Progenitor cell of endocrine pancreas (in vitro differentiated cells): ENCODE measurements around the gene RNF208. TPM values are rescaled to one million over a fixed set of nuclear protein-coding genes. Genes with fewer than 3 reads are reported as not detected.
"Not testable (repeated sequence)": the region's sequence is repeated elsewhere in the genome, so short reads cannot be mapped to it uniquely, and the experiment has no call there.

ENCODE experiments used
- DNase-seq: peaks from one replicate; pipeline ENCODE4 v3.0.0; 2021; ENCODE audit warnings: low spot score; ENCODE audit not compliant: unreplicated experiment
- H3K27ac Mint-ChIP-seq: 2 replicates; pipeline ENCODE4 v1.8.0; 2021; ENCODE audit warnings: mild to moderate bottlenecking, moderate library complexity, mixed read lengths
- H3K27me3 Mint-ChIP-seq: 2 replicates; pipeline ENCODE4 v1.8.0; 2021; ENCODE audit warnings: mixed read lengths
- H3K36me3 Mint-ChIP-seq: 2 replicates; pipeline ENCODE4 v1.8.0; 2022; ENCODE audit warnings: mixed read lengths; ENCODE audit not compliant: insufficient read depth
- H3K4me1 Mint-ChIP-seq: 2 replicates; pipeline ENCODE4 v1.8.0; 2021; ENCODE audit warnings: low read depth, mixed read lengths
- H3K4me3 Mint-ChIP-seq: 2 replicates; pipeline ENCODE4 v1.8.0; 2021; ENCODE audit warnings: low read depth, mild to moderate bottlenecking, moderate library complexity, mixed read lengths
- H3K9me3 Mint-ChIP-seq: 2 replicates; pipeline ENCODE4 v1.8.0; 2021; ENCODE audit warnings: low read depth, mixed read lengths
- total RNA-seq: library from RNA; stranded (reverse); gene quantifications from 2 replicates; pipeline ENCODE4 v1.2.1, GENCODE V29; 2021
- TF ChIP-seq, protein P1 (sequence below): fragments of 200-600 bp; sonication (generic); IDR thresholded peaks from one replicate; pipeline ENCODE4 v1.5.0; 2021; ENCODE audit warnings: antibody characterized with exemption, mild to moderate bottlenecking; ENCODE audit not compliant: unreplicated experiment

Gene RNF208
- total RNA-seq, 1 donor from 2014 or later = 25.7 TPM

DNA sequence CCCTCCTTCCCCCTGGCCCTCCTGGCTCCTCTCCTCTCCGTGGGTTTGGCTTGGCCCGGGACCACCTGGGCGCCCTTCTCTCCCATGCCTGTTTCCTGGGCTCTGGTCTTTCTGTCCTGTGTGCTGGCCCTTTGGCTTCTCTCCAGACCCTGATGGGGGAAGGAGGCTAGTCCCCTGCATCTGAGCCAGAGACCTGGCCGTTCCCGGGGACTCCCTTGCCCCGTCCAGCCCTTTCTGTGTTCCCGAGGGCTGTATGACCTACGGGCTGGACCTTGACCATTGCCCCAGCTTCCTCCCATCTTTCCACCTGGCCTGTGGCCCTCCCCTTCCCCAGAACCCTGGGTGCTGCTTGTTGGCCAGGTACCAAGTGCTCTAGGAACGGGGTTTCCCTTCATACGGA, 41.5 kb upstream of the RNF208 start:
- no peaks in the 10 kb centered on the region for H3K9me3 Mint-ChIP-seq
- H3K27ac Mint-ChIP-seq = no peak overlapping the region
- H3K4me3 Mint-ChIP-seq = no peak overlapping the region

DNA sequence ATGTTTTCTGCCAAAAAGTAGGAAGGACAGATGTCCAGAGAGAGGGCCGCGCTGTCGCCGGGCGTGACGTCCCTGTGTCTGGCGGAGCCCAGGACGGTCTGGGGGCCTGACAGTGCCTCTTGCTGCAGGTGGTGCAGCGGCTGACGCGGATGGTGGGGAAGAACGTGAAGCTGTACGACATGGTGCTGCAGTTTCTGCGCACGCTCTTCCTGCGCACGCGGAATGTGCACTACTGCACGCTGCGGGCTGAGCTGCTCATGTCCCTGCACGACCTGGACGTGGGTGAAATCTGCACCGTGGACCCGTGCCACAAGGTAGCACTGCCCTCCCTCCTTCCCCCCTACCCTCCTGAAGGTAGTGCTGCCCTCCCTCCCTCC, 40.9 kb upstream of the RNF208 start:
- TF ChIP-seq, protein P1, sequence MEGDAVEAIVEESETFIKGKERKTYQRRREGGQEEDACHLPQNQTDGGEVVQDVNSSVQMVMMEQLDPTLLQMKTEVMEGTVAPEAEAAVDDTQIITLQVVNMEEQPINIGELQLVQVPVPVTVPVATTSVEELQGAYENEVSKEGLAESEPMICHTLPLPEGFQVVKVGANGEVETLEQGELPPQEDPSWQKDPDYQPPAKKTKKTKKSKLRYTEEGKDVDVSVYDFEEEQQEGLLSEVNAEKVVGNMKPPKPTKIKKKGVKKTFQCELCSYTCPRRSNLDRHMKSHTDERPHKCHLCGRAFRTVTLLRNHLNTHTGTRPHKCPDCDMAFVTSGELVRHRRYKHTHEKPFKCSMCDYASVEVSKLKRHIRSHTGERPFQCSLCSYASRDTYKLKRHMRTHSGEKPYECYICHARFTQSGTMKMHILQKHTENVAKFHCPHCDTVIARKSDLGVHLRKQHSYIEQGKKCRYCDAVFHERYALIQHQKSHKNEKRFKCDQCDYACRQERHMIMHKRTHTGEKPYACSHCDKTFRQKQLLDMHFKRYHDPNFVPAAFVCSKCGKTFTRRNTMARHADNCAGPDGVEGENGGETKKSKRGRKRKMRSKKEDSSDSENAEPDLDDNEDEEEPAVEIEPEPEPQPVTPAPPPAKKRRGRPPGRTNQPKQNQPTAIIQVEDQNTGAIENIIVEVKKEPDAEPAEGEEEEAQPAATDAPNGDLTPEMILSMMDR = no peak
- H3K36me3 Mint-ChIP-seq = peaks cover 11% of the 10 kb centered on the region

More for the DNA sequence above, 41.5 kb upstream of the RNF208 start:
- no peaks in the 10 kb centered on the region for H3K4me1 Mint-ChIP-seq
- H3K36me3 Mint-ChIP-seq = peaks cover 11% of the 10 kb centered on the region
- no peak for DNase-seq
- TF ChIP-seq, protein P1 = no peak
- H3K27me3 Mint-ChIP-seq = no peaks in the 10 kb centered on the region

DNA sequence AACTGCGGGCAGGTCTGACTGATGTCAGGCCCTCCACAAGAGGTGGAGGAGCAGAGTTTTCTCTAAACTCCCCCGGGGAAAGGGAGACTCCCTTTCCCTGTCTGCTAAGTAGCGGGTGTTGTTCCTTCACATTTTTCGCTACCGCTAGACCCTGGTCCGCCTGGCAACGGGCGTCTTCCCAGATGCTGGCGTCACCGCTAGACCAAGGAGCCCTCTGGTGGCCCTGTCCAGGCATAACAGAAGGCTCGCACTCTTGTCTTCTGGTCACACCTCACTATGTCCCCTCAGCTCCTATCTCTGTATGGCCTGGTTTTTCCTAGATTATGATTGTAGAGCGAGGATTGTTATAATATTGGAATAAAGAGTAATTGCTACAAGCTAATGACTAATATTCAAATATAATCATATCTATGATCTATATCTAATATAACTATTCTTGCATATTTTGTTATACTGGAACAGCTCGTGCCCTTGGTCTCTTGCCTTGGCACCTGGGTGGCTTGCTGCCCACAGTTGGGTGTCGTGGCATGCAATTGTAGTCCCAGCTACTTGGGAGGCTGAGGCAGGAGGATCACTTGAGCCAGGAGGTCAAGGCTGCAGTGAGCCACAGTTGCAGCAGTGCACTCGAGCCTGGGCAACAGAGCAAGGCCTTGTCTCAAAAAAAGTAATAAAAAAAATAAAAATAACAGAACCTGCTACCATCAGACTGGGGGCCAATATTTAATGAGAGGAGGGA, 40.3 kb upstream of the RNF208 start:
- not testable (repeated sequence) for H3K27me3 Mint-ChIP-seq, DNase-seq, H3K27ac Mint-ChIP-seq, H3K4me3 Mint-ChIP-seq, H3K36me3 Mint-ChIP-seq, H3K9me3 Mint-ChIP-seq, H3K4me1 Mint-ChIP-seq
- TF ChIP-seq, protein P1 = peak; percentile 54

More for the DNA sequence above, 40.9 kb upstream of the RNF208 start:
- no peak for DNase-seq
- Mint-ChIP-seq H3K9me3 (no peaks in the 10 kb centered on the region), H3K4me3 (no peak overlapping the region), H3K27me3 (no peaks in the 10 kb centered on the region), H3K4me1 (no peaks in the 10 kb centered on the region), H3K27ac (no peak overlapping the region)

DNA sequence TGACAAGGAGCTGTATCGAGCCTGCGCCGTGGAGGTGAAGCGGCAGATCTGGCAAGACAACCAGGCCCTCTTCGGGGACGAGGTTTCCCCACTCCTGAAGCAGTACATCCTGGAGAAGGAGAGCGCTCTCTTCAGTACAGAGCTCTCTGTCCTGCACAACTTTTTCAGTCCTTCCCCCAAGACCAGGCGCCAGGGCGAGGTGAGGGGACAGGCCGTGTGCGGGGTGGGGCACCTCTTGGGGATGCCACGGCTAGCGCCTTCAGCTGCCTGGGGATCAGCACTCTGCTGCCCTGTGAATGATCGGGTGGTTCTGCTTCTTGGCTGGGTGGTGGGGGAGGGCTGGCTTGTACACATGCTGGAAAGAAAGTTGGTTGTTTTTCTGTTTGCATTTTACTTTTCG, 34.8 kb upstream of the RNF208 start:
- TF ChIP-seq, protein P1 = no peak
- H3K27ac Mint-ChIP-seq = no peak overlapping the region
- DNase-seq = no peak
- peaks cover 7% of the 10 kb centered on the region for H3K4me1 Mint-ChIP-seq
- peak overlapping the region; percentile 84 for H3K4me3 Mint-ChIP-seq
- H3K27me3 Mint-ChIP-seq = no peaks in the 10 kb centered on the region
- H3K9me3 Mint-ChIP-seq = no peaks in the 10 kb centered on the region
- H3K36me3 Mint-ChIP-seq = peaks cover 5% of the 10 kb centered on the region

DNA sequence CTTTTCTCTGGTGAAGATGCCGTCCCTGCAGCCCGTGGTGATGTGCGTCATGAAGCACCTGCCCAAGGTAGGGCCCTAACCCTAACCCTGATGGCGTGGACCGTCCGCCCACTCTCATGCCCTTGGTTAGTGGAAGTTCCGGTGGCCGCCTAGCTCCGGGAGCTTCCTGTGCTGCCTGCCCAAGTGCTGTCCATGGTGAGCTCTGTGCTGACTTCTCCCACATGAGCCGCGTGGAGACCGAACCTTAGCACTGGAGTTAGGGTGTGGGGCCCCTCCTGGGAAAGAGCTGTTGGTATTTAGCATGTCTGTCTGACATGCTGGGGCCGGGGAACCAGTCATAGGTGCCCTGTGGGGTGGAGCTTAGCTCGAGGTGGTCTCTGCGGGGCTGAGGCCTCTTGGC, 34.3 kb upstream of the RNF208 start:
- Mint-ChIP-seq H3K27me3 (no peaks in the 10 kb centered on the region), H3K4me1 (peaks cover 7% of the 10 kb centered on the region), H3K9me3 (no peaks in the 10 kb centered on the region), H3K27ac (no peak overlapping the region), H3K4me3 (peak overlapping the region; percentile 84), H3K36me3 (peaks cover under 1% of the 10 kb centered on the region)
- DNase-seq = no peak
- TF ChIP-seq, protein P1 = no peak
